Caco-2 (cell line): Measurements from ENCODE around the gene KCNN3. TPM values are rescaled to one million over a fixed set of nuclear protein-coding genes. Genes with fewer than 3 reads are reported as not detected.
A peak's percentile ranks its signal among the peaks of the same experiment; 100 is the strongest.

Source experiments
- BruUV-seq: library from RNA; stranded (reverse); fragments of 400-500 nt; replicated peaks from 2 replicates; lab custom pipeline; 2021; lab: Mats Ljungman, UMichigan
- CTCF ChIA-PET: fragments of 300-600 bp; sonication (Branson Sonifier 250); formaldehyde crosslinking; loops from one replicate; lab custom pipeline; 2022; ENCODE audit warnings: antibody characterized with exemption; lab: Charles Lee
- POLR2A ChIA-PET: fragments of 300-600 bp; sonication (Branson Sonifier 250); formaldehyde crosslinking; loops from one replicate; lab custom pipeline; 2022; ENCODE audit warnings: antibody characterized with exemption; lab: Charles Lee
- DNase-seq, 2 experiments: peaks; one replicate each; pipeline versions ENCODE4 v3.0.0 to v3.0.0-alpha.2; 2020 to 2022
- H3K27me3 ChIP-seq: replicated peaks from 2 replicates; pipeline ENCODE4 v1.6.0; 2011; ENCODE audit warnings: low read length; ENCODE audit not compliant: control insufficient read depth, insufficient read depth
- H3K36me3 ChIP-seq: 2 replicates; pipeline ENCODE4 v1.5.1; 2011; ENCODE audit warnings: low read length; ENCODE audit not compliant: control insufficient read depth, insufficient read depth
- H3K4me1 ChIP-seq: fragments of 250-450 bp; sonication (Bioruptor Pico); 2 replicates; pipeline ENCODE4 v1.5.1; 2020; ENCODE audit warnings: mild to moderate bottlenecking
- H3K4me3 ChIP-seq: 2 replicates; pipeline ENCODE4 v1.5.1; 2011; ENCODE audit warnings: low read depth, mild to moderate bottlenecking, control low read depth, low read length
- H3K9me3 ChIP-seq: fragments of 250-450 bp; sonication (Bioruptor Pico); 2 replicates; pipeline ENCODE4 v1.5.1; 2020; ENCODE audit warnings: mild to moderate bottlenecking, moderate library complexity
- H3K27ac Mint-ChIP-seq: one replicate; pipeline ENCODE4 v1.8.0; 2022; ENCODE audit warnings: mixed read lengths; ENCODE audit not compliant: unreplicated experiment
- H3K27me3 Mint-ChIP-seq: one replicate; pipeline ENCODE4 v1.8.0; 2022; ENCODE audit warnings: mixed read lengths; ENCODE audit not compliant: insufficient read depth, unreplicated experiment
- H3K36me3 Mint-ChIP-seq: one replicate; pipeline ENCODE4 v1.8.0; 2022; ENCODE audit warnings: mild to moderate bottlenecking, mixed read lengths; ENCODE audit not compliant: insufficient read depth, unreplicated experiment
- H3K4me1 Mint-ChIP-seq: one replicate; pipeline ENCODE4 v1.8.0; 2022; ENCODE audit warnings: low read depth, mixed read lengths; ENCODE audit not compliant: unreplicated experiment
- H3K4me3 Mint-ChIP-seq: one replicate; pipeline ENCODE4 v1.8.0; 2022; ENCODE audit warnings: mild to moderate bottlenecking, moderate library complexity, mixed read lengths; ENCODE audit not compliant: unreplicated experiment
- H3K9me3 Mint-ChIP-seq: one replicate; pipeline ENCODE4 v1.8.0; 2022; ENCODE audit warnings: mixed read lengths; ENCODE audit not compliant: unreplicated experiment
- CTCF ChIP-seq, 2 experiments: fragments of 200-600 bp in 1 of 2; IDR thresholded peaks; 1 replicate in 1 of 2; 2 replicates in 1 of 2; pipeline versions ENCODE4 v1.5.1 to v1.8.0; 2011 to 2022; ENCODE audit warnings: antibody characterized with exemption in 1 of 2, control low read depth in 1 of 2, inconsistent platforms in 1 of 2, low read depth in 1 of 2, low read length in 1 of 2, mild to moderate bottlenecking in 1 of 2, moderate library complexity in 1 of 2; ENCODE audit not compliant: insufficient read depth in 1 of 2, severe bottlenecking in 1 of 2, unreplicated experiment in 1 of 2
- intact Hi-C: fragments of 100-400 bp; cut with micrococcal nuclease; formaldehyde crosslinking; loops from one replicate; pipeline ENCODE4 v1.10.0; 2022; ENCODE audit not compliant: unreplicated experiment
- total RNA-seq: library from RNA; stranded (reverse); gene quantifications from 2 replicates; pipeline ENCODE4 v1.2.3, GENCODE V29; 2022

Gene KCNN3
- total RNA-seq, 1 experiment from 2014 or later, result 0.05 TPM

- H3K4me1 Mint-ChIP-seq, result peaks cover 10% of the 10 kb centered on the region
- no peaks in the 10 kb centered on the region for H3K9me3 ChIP-seq
- intact Hi-C loops, result loop anchor here (1.0 to 10.0 kb wide), 6 partner anchors 58 to 394 kb away; partner anchors contain the start of genes PMVK and UBE2Q1
- H3K36me3 Mint-ChIP-seq, result no peaks in the 10 kb centered on the region
- peaks cover 12% of the 10 kb centered on the region for H3K4me1 ChIP-seq
- no peaks in the 10 kb centered on the region for H3K27me3 Mint-ChIP-seq
- ChIA-PET CTCF (interaction anchor here (0.5 to 2.2 kb wide), 20 partner anchors 8 to 883 kb away, joined by 3 to 23 read pairs (median 3); partner anchors contain the start of gene KCNN3), POLR2A (no interaction called here)
- H3K27ac Mint-ChIP-seq, result no peak overlapping the region
- peak; percentile 84 to 91 for TF ChIP-seq CTCF (IDR thresholded peaks at IDR 0.05; ENCODE audit: insufficient read depth in 1 of 2, low read depth in 1 of 2, low read length in 1 of 2, severe bottlenecking in 1 of 2, unreplicated experiment in 1 of 2)
- H3K4me3 ChIP-seq, result no peak overlapping the region
- DNase-seq, result peak; percentile 81 to 85
- BruUV-seq, result no TSS peak
- H3K27me3 ChIP-seq, result no peaks in the 10 kb centered on the region
- H3K9me3 Mint-ChIP-seq, result no peaks in the 10 kb centered on the region
- H3K36me3 ChIP-seq, result no peaks in the 10 kb centered on the region
- H3K4me3 Mint-ChIP-seq, result no peak overlapping the region
Measured at GRCh38 chr1:154878371-154879037, 8.4 kb upstream of the KCNN3 start.

GRCh38 chr1:154877370-154877974, 7.4 kb upstream of the KCNN3 start:
- no TSS peak for BruUV-seq
- ChIA-PET POLR2A (no interaction called here), CTCF (no interaction called here)
- Histone ChIP-seq H3K9me3 (no peaks in the 10 kb centered on the region), H3K36me3 (no peaks in the 10 kb centered on the region), H3K4me1 (peaks cover 12% of the 10 kb centered on the region), H3K27me3 (no peaks in the 10 kb centered on the region), H3K4me3 (no peak overlapping the region)
- DNase-seq, result peak in 1 of 2 experiments; percentile 17
- intact Hi-C loops, result loop anchor here (10.0 kb wide), 2 partner anchors 207 to 393 kb away; no protein-coding TSS in a partner anchor
- no peak for TF ChIP-seq CTCF (IDR thresholded peaks at IDR 0.05; ENCODE audit: insufficient read depth in 1 of 2, low read depth in 1 of 2, low read length in 1 of 2, severe bottlenecking in 1 of 2, unreplicated experiment in 1 of 2)
- Mint-ChIP-seq H3K27me3 (no peaks in the 10 kb centered on the region), H3K4me3 (no peak overlapping the region), H3K36me3 (no peaks in the 10 kb centered on the region), H3K27ac (no peak overlapping the region), H3K4me1 (peaks cover 10% of the 10 kb centered on the region), H3K9me3 (no peaks in the 10 kb centered on the region)

- no peak for TF ChIP-seq CTCF (IDR thresholded peaks at IDR 0.05; ENCODE audit: insufficient read depth in 1 of 2, low read depth in 1 of 2, low read length in 1 of 2, severe bottlenecking in 1 of 2, unreplicated experiment in 1 of 2)
- H3K4me3 ChIP-seq, result no peak overlapping the region
- H3K36me3 ChIP-seq, result no peaks in the 10 kb centered on the region
- no peak overlapping the region for H3K4me3 Mint-ChIP-seq
- no peak overlapping the region for H3K27ac Mint-ChIP-seq
- no peaks in the 10 kb centered on the region for H3K9me3 ChIP-seq
- ChIA-PET POLR2A (no interaction called here), CTCF (no interaction called here)
- no peaks in the 10 kb centered on the region for H3K9me3 Mint-ChIP-seq
- H3K27me3 ChIP-seq, result no peaks in the 10 kb centered on the region
- intact Hi-C loops, result loop anchor here (10.0 kb wide), 2 partner anchors 208 to 392 kb away; no protein-coding TSS in a partner anchor
- H3K36me3 Mint-ChIP-seq, result no peaks in the 10 kb centered on the region
- peaks cover 12% of the 10 kb centered on the region for H3K4me1 ChIP-seq
- peaks cover 10% of the 10 kb centered on the region for H3K4me1 Mint-ChIP-seq
- BruUV-seq, result no TSS peak
- no peak for DNase-seq
- no peaks in the 10 kb centered on the region for H3K27me3 Mint-ChIP-seq
Measured at GRCh38 chr1:154876842-154877369, 6.8 kb upstream of the KCNN3 start.
